Measurements from ENCODE around the gene DARS2.
"Not testable (repeated sequence)": the region's sequence is repeated elsewhere in the genome, so short reads cannot be mapped to it uniquely, and the experiment has no call there.

DARS2 gene

DNA sequence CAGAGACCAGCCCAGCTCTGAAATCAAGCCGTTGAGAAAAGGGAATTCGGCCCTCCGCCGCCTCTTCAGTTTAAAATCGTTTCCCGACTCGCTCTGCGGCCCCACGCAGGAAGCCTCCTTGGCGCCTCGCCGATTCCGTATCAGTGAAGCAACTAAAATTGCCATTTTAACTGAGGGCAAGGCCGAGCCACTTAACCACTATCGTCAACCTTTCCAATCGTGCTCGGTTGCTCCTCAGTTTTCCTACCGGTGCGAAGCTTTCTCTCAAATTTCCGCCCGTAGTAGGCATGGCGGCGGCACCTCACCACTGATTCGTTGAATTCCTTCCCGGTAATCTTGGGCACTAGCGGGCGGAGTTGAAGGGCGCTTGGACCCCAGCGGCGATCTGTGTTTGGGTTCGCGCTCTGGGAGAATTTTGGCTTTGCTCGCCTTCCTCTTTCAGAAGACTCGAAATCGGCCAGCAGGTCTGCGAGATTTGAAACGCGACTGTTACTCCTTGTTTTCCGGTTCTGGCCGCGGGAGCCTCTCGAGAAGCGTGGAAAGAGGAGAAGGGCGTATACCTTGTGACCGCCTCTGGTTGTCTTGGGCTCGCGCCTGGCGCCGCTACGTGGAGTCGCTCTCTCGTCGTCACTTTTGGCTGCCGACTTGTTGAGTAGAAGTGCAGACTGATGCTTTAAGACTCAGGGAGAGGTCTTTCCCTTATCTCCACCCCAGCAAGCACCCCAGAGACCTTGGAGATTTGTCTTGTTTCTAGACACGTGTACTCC lies at the start of gene DARS2, which contains the start of gene CENPL:
TSS of gene DARS2 (plus strand) at position 359 of the 767 bp plus-strand sequence. CDS start 557 bp downstream, outside the sequence.
TSS of gene CENPL (minus strand) at position 569 of the 767 bp plus-strand sequence. CDS start 13,584 bp downstream, outside the sequence.
- DNase-seq = peak; percentile 86

GRCh38 chr1:173775578-173776226 lies 48.8 kb upstream of the DARS2 start:
- DNase-seq = no peak

DNA sequence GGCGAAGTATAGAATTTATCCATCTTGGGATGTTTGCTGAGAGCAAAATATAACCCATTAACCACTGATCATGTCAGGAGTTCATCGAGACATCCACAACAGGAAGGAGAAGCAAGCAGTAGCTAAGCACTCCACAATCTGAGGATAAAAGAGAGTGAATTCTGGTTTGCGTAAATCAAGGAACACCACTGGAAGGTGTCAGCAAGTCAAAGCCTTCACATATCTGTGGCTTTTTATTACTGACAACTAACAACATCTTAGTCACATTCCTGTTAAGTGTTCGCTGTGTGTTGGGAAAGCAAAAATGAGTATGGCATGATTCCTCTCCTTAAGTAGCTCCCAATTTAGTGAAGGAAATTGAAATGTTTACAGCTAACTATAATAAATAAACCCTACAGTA lies 44.5 kb upstream of the DARS2 start:
- no peak for DNase-seq

- DNase-seq = no peak
These were observed 39.5 kb upstream of the DARS2 start for GRCh38 chr1:173784997-173785396.

GRCh38 chr1:173789841-173790240 lies 34.6 kb upstream of the DARS2 start:
- no peak for DNase-seq

DNA sequence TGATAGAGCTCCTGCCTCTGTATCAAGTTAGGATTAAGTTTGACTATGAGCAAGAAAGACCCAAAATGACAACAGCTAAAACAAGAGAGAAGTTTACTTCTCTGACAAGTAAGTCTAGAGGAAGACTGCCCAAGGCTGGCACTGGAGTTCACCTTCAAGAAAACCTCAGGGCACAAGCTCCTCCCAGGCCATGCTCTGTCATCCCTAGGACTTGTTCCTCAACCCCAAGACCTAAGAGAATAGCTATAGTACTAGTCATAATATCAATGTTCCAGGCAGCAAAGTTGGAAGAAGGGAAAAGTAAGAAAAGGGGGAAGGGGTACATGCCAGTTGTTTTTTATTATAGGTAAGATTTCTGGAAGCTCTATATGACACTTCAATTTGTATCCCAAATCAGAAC lies 26.4 kb upstream of the DARS2 start:
- no peak for DNase-seq

DNA sequence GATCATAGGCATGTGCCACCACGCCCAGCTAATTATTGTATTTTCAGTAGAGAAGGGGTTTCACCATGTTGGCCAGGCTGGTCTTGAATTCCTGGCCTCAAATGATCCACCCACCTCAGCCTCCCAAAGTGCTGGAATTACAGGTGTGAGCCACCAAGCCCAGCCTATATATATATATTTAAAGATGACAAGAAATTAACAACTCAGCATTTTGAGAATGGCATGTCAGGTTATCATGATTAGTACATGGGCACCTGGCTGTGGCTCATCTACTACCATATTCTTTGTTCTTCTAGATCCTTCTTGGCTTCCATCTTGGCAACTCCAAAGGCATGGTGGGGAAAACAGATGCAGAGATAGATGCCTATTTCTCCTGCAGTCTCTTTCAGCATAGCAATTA lies 24.5 kb upstream of the DARS2 start:
- not testable (repeated sequence) for DNase-seq

DNA sequence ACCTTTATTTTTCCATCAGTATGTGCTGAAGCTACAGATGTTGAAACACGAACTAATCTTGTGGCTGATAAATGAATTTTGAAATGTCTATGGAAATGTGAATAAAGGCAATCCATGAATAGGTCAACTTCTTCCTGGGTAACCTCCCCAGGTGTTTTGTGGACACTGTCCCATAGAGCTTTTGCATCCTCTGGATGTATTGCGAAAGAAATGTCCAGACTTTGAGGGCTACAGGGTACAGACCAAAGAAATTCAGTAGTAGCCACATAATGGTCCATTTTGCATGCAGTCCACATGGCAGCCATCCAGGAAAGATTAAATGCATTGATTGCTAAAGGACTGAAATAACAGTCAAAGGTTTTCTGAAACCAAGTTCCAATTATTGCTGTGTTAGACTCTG lies 21.5 kb upstream of the DARS2 start:
- DNase-seq = no peak

DNA sequence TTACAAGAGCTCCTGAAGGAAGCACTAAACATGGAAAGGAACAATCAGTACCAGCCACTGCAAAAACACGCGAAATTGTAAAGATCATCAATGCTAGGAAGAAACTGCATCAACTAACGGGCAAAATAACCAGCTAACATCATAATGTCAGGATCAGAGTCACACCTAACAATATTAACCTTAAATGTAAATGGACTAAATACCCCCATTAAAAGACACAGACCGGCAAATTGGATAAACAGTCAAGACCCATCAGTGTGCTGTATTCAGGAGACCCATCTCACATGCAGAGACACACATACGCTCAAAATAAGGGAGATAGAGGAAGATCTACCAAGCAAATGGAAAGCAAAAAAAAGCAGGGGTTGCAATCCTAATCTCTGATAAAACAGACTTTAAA lies 10.8 kb upstream of the DARS2 start:
- DNase-seq = not testable (repeated sequence)

DNA sequence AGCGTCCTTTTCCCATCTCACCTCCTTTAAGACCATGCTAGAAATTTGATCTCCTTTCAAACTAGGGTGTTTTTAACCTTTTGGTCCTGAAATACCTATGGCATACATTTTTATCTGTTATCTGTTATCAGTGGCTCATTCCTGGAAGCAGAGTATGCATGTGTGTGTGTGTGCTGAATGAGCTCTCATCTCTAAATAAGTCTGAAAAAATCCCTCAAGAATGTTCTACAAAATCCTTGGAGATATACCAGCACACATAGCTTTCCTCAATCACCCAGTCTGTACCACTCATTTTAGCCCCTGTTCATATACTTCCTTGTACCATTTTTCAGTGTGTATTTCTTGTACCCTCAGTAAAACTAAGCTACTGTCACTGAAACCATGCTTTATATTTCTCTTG lies 6.0 kb upstream of the DARS2 start:
- DNase-seq = no peak

- no peak for DNase-seq
These were observed 2.8 kb upstream of the DARS2 start for GRCh38 chr1:173821680-173822079.

DNA sequence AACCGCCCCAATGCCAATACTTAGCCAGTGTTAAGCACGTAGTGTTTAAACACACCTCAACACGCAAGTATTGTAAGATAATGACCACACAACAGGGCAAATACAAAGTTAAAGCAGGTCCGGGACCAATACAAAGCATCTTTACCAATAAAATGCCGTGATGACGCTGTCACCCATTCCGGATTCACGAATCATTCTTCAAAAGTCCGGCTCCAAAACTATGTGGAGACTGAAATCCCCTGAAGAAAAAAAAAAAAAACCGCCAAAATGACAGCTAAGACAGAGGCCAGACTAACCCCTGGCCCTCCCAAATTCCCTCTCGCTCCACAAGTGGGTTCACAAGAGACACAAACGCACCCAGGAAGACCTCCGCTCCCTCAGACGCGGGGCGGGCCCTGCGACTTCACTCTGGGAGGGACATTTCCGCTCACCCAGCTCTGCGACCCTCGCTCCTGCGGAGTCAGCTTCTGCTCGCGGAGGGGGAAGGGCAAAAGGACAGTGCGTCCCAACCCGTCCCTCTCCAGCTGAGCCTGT lies 625 bp upstream of the DARS2 start:
- no peak for DNase-seq

- DNase-seq = no peak
These were observed 3.1 kb downstream of the DARS2 start for GRCh38 chr1:173827611-173828010.

- no peak for DNase-seq
These were observed 8.3 kb downstream of the DARS2 start for GRCh38 chr1:173832748-173833147.

GRCh38 chr1:173852105-173852504 lies 27.6 kb downstream of the DARS2 start:
- DNase-seq = no peak

DNA sequence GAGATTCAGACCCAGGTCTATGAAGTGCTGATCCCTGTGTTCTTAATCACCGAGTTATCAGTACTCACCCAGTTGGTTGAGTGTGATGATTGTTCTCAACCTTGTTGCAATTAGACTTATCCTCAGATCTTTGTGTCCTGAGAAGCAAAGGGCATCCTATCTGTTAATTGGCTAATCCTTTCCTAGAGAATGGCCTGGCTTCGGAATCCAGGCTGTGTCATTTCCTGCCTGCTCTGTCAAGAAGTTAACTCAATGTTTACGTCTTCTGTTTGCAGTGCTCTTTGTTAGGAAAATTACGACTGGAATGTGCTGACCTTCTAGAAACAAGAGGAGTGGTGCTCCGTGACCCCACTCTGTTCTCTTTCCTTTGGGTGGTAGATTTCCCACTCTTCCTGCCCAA lies 28.6 kb downstream of the DARS2 start:
- DNase-seq = no peak

- no peak for DNase-seq
These were observed 31.5 kb downstream of the DARS2 start for GRCh38 chr1:173856014-173856413.

GRCh38 chr1:173856903-173857302 lies 32.4 kb downstream of the DARS2 start:
- DNase-seq = no peak

DNA sequence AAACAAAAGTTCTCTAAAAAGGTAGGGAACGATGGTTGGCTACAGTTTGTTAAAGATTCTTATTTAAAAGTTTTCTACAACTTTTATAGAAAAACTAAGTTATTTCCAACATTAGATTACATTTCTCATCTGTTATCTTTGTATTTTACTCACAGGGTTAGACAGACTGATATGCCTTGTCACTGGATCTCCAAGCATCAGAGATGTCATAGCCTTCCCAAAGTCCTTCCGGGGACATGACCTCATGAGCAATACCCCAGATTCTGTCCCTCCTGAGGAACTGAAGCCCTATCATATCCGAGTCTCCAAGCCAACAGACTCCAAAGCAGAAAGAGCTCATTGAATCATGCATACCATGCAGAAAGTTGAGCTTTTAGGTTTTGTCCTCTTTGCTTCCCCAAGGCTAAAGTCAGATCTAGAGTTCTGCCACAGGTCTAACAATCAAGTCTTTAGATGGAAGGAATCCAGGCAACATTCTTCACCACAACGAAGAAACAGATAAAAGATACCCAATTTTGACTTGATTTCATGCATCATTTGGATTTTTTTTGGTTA lies 33.0 kb downstream of the DARS2 start:
- DNase-seq = no peak

DNA sequence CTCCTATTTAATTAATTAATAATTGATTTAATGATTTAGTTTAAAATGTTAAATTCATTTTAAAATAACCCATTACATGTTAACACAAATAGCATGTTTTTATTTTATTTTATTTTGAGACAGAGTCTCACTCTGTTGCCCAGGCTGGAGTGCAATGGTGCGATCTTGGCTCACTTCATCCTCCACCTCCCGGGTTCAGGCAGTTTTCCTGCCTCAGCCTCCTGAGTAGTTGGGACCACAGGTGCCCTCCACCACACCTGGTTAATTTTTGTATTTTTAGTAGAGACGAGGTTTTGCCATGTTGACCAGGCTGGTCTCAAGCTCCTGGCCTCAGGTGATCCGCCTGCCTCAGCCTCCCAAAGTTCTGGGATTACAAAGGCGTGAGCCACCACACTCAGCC lies 35.1 kb downstream of the DARS2 start:
- DNase-seq = not testable (repeated sequence)

GRCh38 chr1:173860065-173860464 lies 35.6 kb downstream of the DARS2 start:
- no peak for DNase-seq

DNA sequence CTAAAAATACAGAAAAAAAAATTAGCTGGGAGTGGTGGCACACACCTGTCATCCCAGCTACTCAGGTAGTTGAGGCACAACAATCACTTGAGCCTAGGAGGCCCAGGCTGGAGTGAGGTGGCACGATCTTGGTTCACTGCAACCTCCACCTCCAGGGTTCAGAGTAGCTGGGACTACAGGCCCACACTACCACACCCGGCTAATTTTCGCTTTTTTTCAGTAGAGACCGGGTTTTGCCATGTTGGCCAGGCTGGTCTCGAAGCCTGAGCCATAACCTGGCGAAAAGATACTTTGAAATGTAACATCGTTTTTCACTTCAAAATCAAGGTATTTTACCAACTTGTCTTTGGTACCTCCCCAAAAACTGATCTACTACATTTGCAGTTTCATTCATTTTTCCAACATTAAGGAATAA lies 37.3 kb downstream of the DARS2 start:
- no peak for DNase-seq

DNA sequence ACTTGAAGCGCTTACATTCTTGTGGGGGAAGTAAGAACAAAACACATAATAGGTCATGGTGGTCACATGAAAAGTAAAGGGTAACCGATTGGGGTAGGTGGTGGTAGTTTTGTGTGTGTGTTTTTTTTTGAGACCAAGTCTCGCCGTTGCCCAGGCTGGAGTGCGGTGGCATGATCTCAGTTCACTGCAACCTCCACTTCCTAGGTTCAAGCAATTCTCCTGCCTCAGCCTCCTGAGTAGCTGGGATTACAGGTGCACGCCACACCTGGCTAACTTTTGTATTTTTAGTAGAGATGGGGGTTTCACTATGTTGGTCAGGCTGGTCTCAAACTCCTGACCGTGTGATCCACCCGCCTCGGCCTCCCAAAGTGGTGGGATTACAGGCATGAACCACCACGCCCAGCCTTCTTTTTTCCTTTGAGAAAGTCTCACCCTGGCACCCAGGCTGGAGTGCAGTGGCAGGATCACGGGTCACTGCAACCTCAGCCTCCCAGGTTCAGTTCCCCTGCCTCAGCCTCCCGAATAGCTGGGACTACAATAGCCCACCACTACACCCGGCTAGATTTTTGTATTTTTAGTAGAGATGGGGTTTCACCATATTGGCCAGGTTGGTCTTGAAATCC lies 37.8 kb downstream of the DARS2 start:
- not testable (repeated sequence) for DNase-seq
